ENCODE measurements around the gene MCF2L2.
"Not testable (repeated sequence)": the region's sequence is repeated elsewhere in the genome, so short reads cannot be mapped to it uniquely, and the experiment has no call there.

The MCF2L2 gene

DNA sequence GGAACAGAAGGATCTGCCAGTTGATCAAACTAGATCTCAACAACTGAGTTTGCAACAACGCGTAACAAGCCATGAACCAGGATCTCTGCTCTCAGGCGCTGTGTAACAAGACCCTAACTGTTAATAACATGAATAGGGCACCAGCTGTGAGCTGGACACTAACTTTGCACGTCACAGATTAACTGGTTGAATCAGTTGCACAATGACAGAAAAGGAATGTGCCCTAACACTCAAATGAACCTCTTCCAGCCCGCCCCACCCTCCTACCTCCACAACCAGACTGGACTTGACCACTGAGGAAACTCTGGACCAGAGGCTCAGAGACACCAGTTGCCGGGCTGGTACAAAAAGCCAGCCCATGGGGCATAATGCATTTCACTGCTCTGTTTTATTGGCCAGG is 34.3 kb downstream of the MCF2L2 start:
- DNase-seq, result no peak

DNA sequence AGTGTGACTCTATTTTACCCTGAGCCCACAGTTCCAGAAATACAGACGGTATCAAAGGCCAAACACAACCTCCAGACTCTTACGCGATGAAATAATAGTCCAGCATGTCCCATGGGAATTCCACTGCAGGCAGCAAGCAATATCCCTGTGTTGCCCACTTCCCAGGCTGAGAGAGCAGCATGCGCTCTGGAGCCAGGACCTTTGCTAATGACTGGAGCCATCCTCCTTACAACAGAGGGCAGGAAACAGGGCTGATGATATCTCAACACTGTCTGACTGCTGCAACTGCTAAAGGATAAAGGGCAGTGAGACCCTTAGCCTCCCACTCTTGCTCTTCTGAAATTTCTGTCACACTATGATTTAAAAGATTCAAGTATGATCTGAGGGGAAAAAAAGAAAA is 34.8 kb downstream of the MCF2L2 start:
- no peak for DNase-seq

- no peak for DNase-seq
Measured at GRCh38 chr3:183392186-183393034, 36.0 kb downstream of the MCF2L2 start.

GRCh38 chr3:183391460-183391859 is 37.0 kb downstream of the MCF2L2 start:
- DNase-seq, result no peak

DNA sequence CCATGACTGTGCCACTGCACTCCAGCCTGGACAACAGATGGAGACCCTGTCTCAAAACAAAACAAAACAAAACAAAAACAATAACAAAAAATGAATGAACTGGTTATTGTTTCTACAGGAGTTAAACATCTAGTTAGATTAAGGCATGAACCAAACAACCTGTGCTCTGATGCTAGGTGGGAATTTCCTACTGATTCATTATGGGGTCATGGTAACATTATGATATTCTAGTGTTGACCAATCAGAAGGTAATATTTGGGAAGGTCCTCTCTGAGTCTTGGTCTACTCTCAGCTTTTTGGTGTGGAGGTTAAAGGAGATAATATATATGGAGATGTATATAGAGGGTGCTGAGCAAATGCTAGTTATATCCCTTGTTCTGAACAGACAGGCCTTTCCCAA is 37.6 kb downstream of the MCF2L2 start:
- DNase-seq, result no peak

DNA sequence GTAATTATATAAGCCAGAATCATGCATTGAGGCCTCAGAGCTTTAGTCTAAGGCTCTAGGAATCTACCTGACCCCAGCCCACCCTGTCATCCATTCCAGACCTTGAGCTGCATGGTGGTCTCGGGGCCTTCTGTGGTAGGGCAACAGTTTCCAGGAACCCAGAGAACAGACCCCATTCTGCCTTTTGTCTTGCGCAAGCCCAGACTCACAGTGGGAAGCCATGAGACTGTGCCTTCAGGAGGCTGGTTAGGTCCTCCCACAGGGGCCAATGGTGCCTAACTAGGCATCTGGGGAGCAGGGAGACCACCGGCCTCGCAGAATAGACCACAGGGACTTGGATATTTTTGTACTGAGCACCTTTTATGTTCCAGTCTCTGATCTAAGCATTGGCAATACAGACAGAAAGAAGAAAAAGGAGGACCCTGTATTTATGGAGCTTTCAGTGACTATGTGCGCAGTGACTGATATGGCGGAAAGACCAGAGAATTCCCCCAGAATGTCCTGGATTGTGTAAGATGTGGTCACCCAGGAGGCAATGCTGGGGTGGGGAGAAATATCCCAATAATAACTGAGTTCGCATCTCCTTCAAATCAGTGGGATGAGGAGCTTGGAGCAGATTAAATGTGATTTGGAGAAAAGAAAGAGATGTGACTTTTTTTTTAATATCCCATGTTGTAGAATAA is 40.1 kb downstream of the MCF2L2 start:
- no peak for DNase-seq

- no peak for DNase-seq
Measured at GRCh38 chr3:183387797-183388196, 40.6 kb downstream of the MCF2L2 start.

GRCh38 chr3:183386651-183387050 is 41.8 kb downstream of the MCF2L2 start:
- no peak for DNase-seq

DNA sequence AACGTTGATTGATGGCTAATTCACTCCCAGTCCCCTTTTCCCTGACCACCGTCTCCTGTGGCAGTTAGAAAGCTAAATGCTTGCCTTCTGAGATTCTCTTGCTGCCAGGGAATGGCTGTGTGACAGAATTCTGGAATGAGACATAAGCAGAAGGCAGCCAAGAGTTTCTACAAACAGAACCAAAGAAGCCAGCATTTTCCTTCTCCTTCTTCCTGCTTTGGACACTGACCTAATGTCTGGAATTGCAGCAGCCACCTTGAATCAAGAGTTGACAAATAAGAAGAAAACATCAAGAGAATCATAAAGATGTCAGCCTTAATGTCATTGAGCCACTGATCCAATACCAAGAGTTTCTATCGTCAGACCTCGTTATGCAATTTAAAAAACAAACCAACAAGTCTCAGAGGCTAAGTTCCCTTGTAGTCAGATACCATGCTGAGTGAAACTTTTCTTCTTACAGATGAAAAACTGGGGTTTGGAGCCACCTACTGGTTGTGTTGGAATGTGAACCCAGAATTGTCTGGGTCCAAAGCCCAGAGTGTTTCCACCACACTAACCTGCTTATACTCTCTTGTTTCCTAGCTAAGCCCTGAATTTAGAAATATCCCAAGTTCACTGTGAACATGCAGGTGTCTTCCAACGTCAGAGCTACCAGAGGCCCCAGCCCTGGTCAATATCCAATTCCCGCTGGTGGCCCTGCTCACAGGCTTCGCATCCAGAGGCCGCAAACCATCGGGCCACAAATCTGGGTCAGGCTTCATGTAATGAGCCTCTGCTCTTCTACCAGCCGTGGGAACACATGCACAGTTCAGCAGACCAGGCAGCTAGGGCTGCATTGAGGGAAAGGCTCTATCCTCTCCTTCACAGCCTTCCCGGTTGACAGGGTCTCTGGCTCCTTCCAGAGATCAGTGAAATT is 42.5 kb downstream of the MCF2L2 start:
- DNase-seq, result peak; percentile 40

- no peak for DNase-seq
Measured at GRCh38 chr3:183381673-183382072, 46.7 kb downstream of the MCF2L2 start.

DNA sequence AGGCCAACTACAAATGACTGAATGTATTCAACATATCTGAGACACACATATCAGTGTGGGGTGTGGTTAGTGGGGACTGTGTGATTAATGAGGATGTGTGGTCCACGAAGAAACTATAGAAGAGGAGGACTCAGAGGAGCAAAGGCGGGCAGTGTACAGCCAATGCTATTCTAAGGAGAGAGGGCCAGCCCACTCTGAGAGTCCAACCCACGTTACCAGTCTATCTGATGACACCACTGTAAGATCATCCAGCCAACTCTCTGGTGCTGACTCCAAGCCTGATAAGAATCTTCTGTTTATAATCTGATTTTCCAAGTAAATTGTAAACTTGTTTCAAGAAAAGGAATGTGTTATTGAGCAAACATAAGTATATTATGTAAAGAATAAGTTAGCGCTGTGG is 47.2 kb downstream of the MCF2L2 start:
- no peak for DNase-seq

- DNase-seq, result no peak
Measured at GRCh38 chr3:183378951-183379350, 49.5 kb downstream of the MCF2L2 start.

- DNase-seq, result no peak
Measured at GRCh38 chr3:183378545-183378944, 49.9 kb downstream of the MCF2L2 start.

DNA sequence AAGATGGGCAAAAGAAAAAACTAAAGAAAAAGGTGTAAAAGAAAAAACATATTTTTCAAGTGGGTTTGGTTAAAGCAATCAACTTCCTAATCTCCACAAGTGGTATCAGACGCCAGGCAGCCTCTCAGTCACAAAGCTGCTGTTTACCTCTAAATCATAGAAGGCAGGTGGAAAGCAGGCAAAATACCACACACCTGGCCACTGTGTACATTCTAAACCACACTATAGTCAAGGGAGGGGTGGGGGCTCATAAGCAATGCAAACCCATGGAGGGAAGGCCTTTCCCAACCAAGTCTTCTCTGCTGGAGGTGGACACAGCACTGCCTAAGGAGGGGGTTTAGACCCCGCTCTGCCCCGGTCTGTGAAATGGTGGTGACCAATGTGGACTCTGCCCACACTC is 50.4 kb downstream of the MCF2L2 start:
- DNase-seq, result no peak

- DNase-seq, result no peak
Measured at GRCh38 chr3:183377307-183377959, 51.0 kb downstream of the MCF2L2 start.

- DNase-seq, result no peak
Measured at GRCh38 chr3:183375787-183376186, 52.6 kb downstream of the MCF2L2 start.

DNA sequence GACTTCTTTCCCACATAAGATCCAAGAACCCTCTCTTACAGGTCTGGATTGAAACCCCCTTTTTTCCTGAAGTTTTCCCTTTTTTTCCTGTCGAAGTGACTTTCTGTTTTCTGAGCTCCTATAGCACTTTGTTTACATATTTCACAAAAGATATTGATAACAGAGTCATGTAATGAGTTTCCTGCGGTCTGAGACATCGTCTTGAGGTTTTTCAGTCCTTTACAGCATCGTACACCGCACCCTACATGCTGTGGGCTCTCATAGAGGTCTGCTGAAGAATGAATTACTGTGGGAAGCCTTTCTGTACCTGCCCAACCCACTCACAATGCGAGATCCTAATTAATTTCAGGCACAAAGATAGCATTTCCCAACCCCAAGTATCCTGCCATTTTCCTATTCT is 53.1 kb downstream of the MCF2L2 start:
- DNase-seq, result no peak

DNA sequence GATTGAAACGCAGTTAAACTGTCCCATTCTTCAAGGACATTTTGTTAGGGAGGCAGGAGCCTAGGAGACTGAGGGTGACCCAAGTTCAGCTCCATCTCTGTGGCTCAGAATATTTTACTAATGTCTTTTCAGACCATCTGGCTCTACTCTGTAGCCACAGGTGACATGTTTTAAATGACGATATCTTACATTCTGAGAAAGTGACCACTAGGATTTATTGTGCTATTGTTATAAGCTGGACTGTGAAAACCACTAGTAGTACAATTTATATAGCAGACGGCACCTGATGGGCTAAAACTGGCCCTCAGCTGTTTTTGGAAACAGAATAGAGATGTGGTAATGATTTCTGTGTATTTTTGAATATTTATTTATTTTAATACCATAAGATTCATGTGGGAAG is 55.5 kb downstream of the MCF2L2 start:
- DNase-seq, result no peak

DNA sequence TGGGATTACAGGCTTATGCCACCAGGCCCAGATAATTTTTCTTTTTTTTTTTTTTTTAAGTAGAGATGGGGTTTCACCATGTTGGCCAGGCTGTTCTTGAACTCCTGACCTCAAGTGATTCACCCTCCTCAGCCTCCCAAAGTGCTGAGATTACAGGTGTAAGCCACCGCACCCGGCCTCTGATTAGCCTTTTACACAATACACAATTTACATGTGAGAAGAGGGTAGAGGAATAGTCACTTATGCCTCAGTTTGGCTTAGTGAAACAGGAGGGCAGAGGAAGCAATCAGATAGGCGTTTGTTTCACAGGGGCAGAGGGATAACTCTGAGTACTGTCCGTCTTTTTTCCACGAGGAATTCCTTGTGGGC is 56.8 kb downstream of the MCF2L2 start:
- not testable (repeated sequence) for DNase-seq

DNA sequence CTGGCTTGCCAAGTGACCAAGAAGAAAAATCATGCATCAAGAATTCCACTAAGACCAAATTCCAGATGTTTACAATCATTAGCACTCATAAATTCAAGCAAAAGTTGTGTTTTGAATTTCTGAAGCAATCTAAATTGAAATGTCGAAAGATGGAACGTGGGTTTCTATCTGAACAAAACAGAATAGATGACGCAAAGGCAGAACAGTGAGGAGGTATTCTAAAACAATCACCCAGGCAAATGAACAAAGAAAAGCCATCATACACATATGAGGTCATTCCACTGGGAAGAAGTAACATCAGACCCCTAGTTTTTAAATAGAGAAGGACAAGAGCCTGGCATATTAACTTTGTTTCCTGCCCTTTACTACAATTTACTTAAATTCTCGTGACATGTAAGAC is 58.0 kb downstream of the MCF2L2 start:
- no peak for DNase-seq

DNA sequence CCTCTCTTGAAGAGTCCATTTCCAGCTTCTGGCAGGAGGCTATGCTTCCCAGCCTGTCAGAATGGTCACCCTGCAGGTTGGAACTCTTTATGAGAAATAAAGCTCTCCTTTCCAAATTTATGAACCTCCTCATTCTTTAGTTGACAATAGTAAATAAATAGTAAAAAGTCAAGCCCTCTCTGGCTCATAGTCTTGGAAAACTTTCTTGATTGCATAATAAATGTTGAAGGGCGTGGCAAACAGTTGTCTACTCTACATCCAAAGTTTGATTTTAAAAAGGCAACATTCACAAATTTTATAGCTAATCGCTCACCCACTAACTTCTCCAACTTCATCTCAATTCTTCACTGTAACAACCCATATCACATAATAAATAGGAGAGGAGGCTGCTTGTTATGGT is 58.8 kb downstream of the MCF2L2 start:
- DNase-seq, result no peak

DNA sequence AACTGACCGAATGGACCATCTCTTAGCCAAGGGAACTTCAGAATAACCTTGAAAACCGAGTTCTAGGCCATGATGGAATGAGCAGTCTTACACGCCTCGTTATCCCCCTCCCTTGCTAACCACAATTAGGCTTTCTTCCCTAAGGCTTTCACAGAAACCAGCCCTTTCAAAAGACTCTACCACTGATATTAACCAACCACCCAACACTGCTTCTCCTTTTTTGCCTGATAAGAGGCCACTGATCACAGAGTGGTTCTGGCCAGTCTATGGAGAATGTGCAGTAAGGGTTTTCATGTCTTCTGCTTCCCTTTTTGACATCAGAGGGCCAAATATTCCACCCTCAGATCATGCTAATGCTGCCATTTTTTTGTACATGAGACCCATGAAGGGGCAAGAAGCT is 59.3 kb downstream of the MCF2L2 start:
- no peak for DNase-seq

All from kidney glomerular epithelial cell (primary cell).